K562 (cell line): ENCODE data around the gene ACRBP. TPM values are rescaled to one million over a fixed set of nuclear protein-coding genes. Genes with fewer than 3 reads are reported as not detected.

Experiments used
- ATF4 ChIP-seq: fragments of 450-650 bp; formaldehyde crosslinking; IDR thresholded peaks from 2 replicates; pipeline ENCODE4 v1.4.0; 2022; ENCODE audit warnings: mild to moderate bottlenecking, moderate library complexity
- E2F8 ChIP-seq: fragments of 450-650 bp; IDR thresholded peaks from 2 replicates; pipeline ENCODE4 v1.7.1; 2018; ENCODE audit warnings: mild to moderate bottlenecking, low read depth; ENCODE audit not compliant: partially characterized antibody
- RAD21 ChIP-seq, 2 experiments: fragments of 250-450 bp in 1 of 2; fragments of 450-650 bp in 1 of 2; sonication (Bioruptor Pico) in 1 of 2; formaldehyde crosslinking in 1 of 2; IDR thresholded peaks in 1 of 2; conservative IDR thresholded peaks in 1 of 2; 2 replicates each; pipeline versions ENCODE4 v1.4.0 to v1.8.0; 2020 to 2022; ENCODE audit warnings: mild to moderate bottlenecking in 2 of 2, moderate library complexity in 1 of 2
- REST ChIP-seq, 2 experiments: fragments of 450-650 bp; formaldehyde crosslinking in 1 of 2; IDR thresholded peaks; 2 replicates each; pipeline versions ENCODE4 v1.4.0 to v1.6.1; 2014 to 2020; ENCODE audit warnings: mild to moderate bottlenecking in 2 of 2, borderline replicate concordance in 1 of 2, low read depth in 1 of 2
- RNF219 ChIP-seq: fragments of 250-450 bp; sonication (Bioruptor Pico); IDR thresholded peaks from 2 replicates; pipeline ENCODE4 v1.5.0; 2022; ENCODE audit warnings: mild to moderate bottlenecking
- TAF9B ChIP-seq: fragments of 450-650 bp; IDR thresholded peaks from 2 replicates; pipeline ENCODE4 v1.6.1; 2018; ENCODE audit warnings: mild to moderate bottlenecking; ENCODE audit not compliant: partially characterized antibody
- ZBTB2 ChIP-seq: fragments of 450-650 bp; IDR thresholded peaks from 2 replicates; pipeline ENCODE4 v1.6.1; 2016; ENCODE audit warnings: antibody characterized with exemption
- ZNF408 ChIP-seq: fragments of 250-450 bp; sonication (Bioruptor Pico); IDR thresholded peaks from 2 replicates; pipeline ENCODE4 v1.4.0; 2020; ENCODE audit warnings: low read depth, mild to moderate bottlenecking, moderate library complexity
- polyA plus RNA-seq, 8 experiments: library from polyadenylated mRNA; depleted of rRNA in 4 of 8; stranded (reverse) in 5 of 8; unstranded in 3 of 8; fragments of >200 nt; fragmentation: Nextera tagmentation in 2 of 8; fragmentation: Illumina TruSeq in 1 of 8; extraction: Ambion mirVana in 2 of 8; extraction: Trizol in 1 of 8; gene quantifications; 2 replicates each; pipeline versions ENCODE4 v1.2.1 to v1.2.3, GENCODE V29; 2011 to 2014; ENCODE audit warnings: inconsistent platforms in 1 of 8, missing spikeins in 1 of 8
- total RNA-seq, 7 experiments: library from RNA; depleted of rRNA in 6 of 7; stranded (reverse); fragments of >200 nt in 6 of 7; fragmentation: Illumina TruSeq in 2 of 7; extraction: Trizol in 2 of 7; gene quantifications; 2 replicates each; pipeline versions ENCODE4 v1.2.1 to v1.2.3, GENCODE V29; 2011 to 2021; ENCODE audit warnings: low replicate concordance in 1 of 7

Gene ACRBP
- total and polyA plus RNA-seq, 9 of the 15 experiments (the other 6 are each of a cell fraction or from before 2014, with no cell fraction given), result 3.1 to 31.8 (median 8.4) TPM

GRCh38 chr12:6644903-6645302, 2.3 kb downstream of the ACRBP start (continued):
- TF ChIP-seq ZBTB2 (no peak), RAD21 (CRISPR knock-in tag; conservative IDR thresholded peaks at IDR 0.05 in 1 of 2, IDR thresholded peaks at IDR 0.05 in 1 of 2) (peak; percentile 12 to 59; a peak in 2 of 4 replicates), REST (IDR thresholded peaks at IDR 0.05; ENCODE audit: borderline replicate concordance) (peak; percentile 61; the same call in 1 of the 2 replicates), REST (CRISPR knock-in tag; IDR thresholded peaks at IDR 0.05; ENCODE audit: low read depth) (no peak), RNF219 (CRISPR knock-in tag) (no peak), ZNF408 (CRISPR knock-in tag) (no peak), ATF4 (no peak), E2F8 (no peak), TAF9B (no peak)
